Lower lobe of right lung (tissue), 2 donors: ENCODE results near the gene MYOM3. TPM values are rescaled to one million over a fixed set of nuclear protein-coding genes. Genes with fewer than 3 reads are reported as not detected.

Experiments
- ATAC-seq, 2 donors: fragments of 200-7000 bp; cut with Tn5 transposase; one replicate each; pipeline ENCODE4 v1.9.1; 2020 to 2022; ENCODE audit warnings: mild to moderate bottlenecking in 2 of 2, moderate library complexity in 2 of 2
- DNase-seq: peaks from one replicate; pipeline ENCODE4 v3.0.0-alpha.2; 2020
- H3K27ac ChIP-seq: fragments of 200-600 bp; one replicate; pipeline ENCODE4 v1.8.0; 2022
- H3K27me3 ChIP-seq: fragments of 200-600 bp; one replicate; pipeline ENCODE4 v1.8.0; 2022; ENCODE audit warnings: low read depth
- H3K36me3 ChIP-seq: fragments of 200-600 bp; one replicate; pipeline ENCODE4 v1.8.0; 2022; ENCODE audit warnings: mild to moderate bottlenecking
- H3K4me1 ChIP-seq: fragments of 200-600 bp; one replicate; pipeline ENCODE4 v1.8.0; 2022
- H3K4me3 ChIP-seq: fragments of 200-600 bp; one replicate; pipeline ENCODE4 v1.8.0; 2022; ENCODE audit warnings: mild to moderate bottlenecking
- H3K9me3 ChIP-seq: fragments of 200-600 bp; one replicate; pipeline ENCODE4 v1.8.0; 2022
- intact Hi-C: fragments of 100-400 bp; cut with DNase I; formaldehyde crosslinking; loops from one replicate; pipeline ENCODE4 v1.11.0; 2022
- total RNA-seq: library from RNA; stranded (reverse); fragmentation: NEBNext Ultra II Directional; extraction: Animal tissue kit (Norgen Biotek cat#: 25700); gene quantifications from one replicate; pipeline ENCODE4 v1.2.1, GENCODE V29; 2021
- TF ChIP-seq, protein P1 (sequence below): fragments of 200-600 bp; IDR thresholded peaks from one replicate; pipeline ENCODE4 v1.8.0; 2022; ENCODE audit warnings: antibody characterized with exemption, mild to moderate bottlenecking
- donor health status: DM: no; HTN: yes; CAD: no; lungs with severe emphysema.

MYOM3 gene
- total RNA-seq, 1 donor from 2014 or later: 0.15 TPM

GRCh38 chr1:24127134-24127800, 15.3 kb upstream of the MYOM3 start:
- no peak for DNase-seq
- no peaks in the 10 kb centered on the region for H3K4me1 ChIP-seq
- ATAC-seq: no peak
- peaks cover 12% of the 10 kb centered on the region for H3K9me3 ChIP-seq
- H3K27ac ChIP-seq: no peak overlapping the region
- H3K27me3 ChIP-seq: no peaks in the 10 kb centered on the region
- no peaks in the 10 kb centered on the region for H3K36me3 ChIP-seq
- TF ChIP-seq, protein P1, sequence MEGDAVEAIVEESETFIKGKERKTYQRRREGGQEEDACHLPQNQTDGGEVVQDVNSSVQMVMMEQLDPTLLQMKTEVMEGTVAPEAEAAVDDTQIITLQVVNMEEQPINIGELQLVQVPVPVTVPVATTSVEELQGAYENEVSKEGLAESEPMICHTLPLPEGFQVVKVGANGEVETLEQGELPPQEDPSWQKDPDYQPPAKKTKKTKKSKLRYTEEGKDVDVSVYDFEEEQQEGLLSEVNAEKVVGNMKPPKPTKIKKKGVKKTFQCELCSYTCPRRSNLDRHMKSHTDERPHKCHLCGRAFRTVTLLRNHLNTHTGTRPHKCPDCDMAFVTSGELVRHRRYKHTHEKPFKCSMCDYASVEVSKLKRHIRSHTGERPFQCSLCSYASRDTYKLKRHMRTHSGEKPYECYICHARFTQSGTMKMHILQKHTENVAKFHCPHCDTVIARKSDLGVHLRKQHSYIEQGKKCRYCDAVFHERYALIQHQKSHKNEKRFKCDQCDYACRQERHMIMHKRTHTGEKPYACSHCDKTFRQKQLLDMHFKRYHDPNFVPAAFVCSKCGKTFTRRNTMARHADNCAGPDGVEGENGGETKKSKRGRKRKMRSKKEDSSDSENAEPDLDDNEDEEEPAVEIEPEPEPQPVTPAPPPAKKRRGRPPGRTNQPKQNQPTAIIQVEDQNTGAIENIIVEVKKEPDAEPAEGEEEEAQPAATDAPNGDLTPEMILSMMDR: no peak
- H3K4me3 ChIP-seq: no peak overlapping the region
- intact Hi-C loops: no loop called here

DNA sequence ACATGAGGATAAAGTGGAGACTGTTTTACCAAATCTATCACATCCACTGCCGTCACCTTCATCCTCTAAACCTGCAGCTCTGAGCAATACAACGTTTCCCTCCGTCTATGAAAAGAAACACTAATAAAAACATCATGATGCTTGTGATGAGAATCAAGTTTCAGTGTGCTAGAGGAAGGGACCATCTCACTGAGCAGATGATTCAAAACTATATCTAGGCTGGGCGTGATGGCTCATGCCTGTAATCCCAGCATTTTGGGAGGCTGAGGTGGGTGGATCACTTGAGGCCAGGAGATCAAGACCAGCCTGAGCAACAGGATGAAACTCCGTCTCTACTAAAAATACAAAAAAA, 14.7 kb upstream of the MYOM3 start:
- peaks cover 12% of the 10 kb centered on the region for H3K9me3 ChIP-seq
- no peak overlapping the region for H3K27ac ChIP-seq
- no peaks in the 10 kb centered on the region for H3K27me3 ChIP-seq
- TF ChIP-seq, protein P1: no peak
- H3K4me3 ChIP-seq: no peak overlapping the region
- intact Hi-C loops: no loop called here
- no peaks in the 10 kb centered on the region for H3K36me3 ChIP-seq
- H3K4me1 ChIP-seq: no peaks in the 10 kb centered on the region
- DNase-seq (no peak), ATAC-seq (no peak)

- Histone ChIP-seq H3K27me3 (no peaks in the 10 kb centered on the region), H3K4me1 (no peaks in the 10 kb centered on the region), H3K27ac (no peak overlapping the region), H3K4me3 (no peak overlapping the region), H3K36me3 (no peaks in the 10 kb centered on the region), H3K9me3 (peaks cover 11% of the 10 kb centered on the region)
- ATAC-seq: no peak
- TF ChIP-seq, protein P1: no peak
- no peak for DNase-seq
- intact Hi-C loops: no loop called here
Measured at GRCh38 chr1:24126018-24126671, 14.2 kb upstream of the MYOM3 start.

- no peaks in the 10 kb centered on the region for H3K36me3 ChIP-seq
- no peak overlapping the region for H3K27ac ChIP-seq
- peaks cover 4% of the 10 kb centered on the region for H3K4me1 ChIP-seq
- H3K27me3 ChIP-seq: no peaks in the 10 kb centered on the region
- intact Hi-C loops: no loop called here
- H3K4me3 ChIP-seq: no peak overlapping the region
- DNase-seq (peak; percentile 10), ATAC-seq (no peak)
- TF ChIP-seq, protein P1: no peak
- peaks cover 5% of the 10 kb centered on the region for H3K9me3 ChIP-seq
Measured at GRCh38 chr1:24125456-24125855, 13.5 kb upstream of the MYOM3 start.

GRCh38 chr1:24124980-24125379, 13.0 kb upstream of the MYOM3 start:
- peaks cover 1% of the 10 kb centered on the region for H3K9me3 ChIP-seq
- TF ChIP-seq, protein P1: no peak
- H3K4me1 ChIP-seq: peaks cover 8% of the 10 kb centered on the region
- intact Hi-C loops: no loop called here
- no peaks in the 10 kb centered on the region for H3K27me3 ChIP-seq
- H3K4me3 ChIP-seq: no peak overlapping the region
- H3K27ac ChIP-seq: no peak overlapping the region
- H3K36me3 ChIP-seq: no peaks in the 10 kb centered on the region
- ATAC-seq: no peak
- no peak for DNase-seq
